Naive B cell (primary cell): Measurements from ENCODE around the gene RHBG. TPM values are rescaled to one million over a fixed set of nuclear protein-coding genes. Genes with fewer than 3 reads are reported as not detected.
"Not testable (repeated sequence)": the region's sequence is repeated elsewhere in the genome, so short reads cannot be mapped to it uniquely, and the experiment has no call there.

ENCODE experiments used
- ATAC-seq, 2 donors: fragments of 150-1000 bp; cut with Tn5 transposase; 2 replicates each; pipeline ENCODE4 v1.10.0; 2021; ENCODE audit warnings: low read depth in 2 of 2, mild to moderate bottlenecking in 2 of 2, moderate library complexity in 2 of 2
- DNase-seq: peaks from one replicate; pipeline ENCODE4 v3.0.0; 2022
- H3K27ac Mint-ChIP-seq, 6 donors: one replicate each; pipeline ENCODE4 v1.8.0; 2020 to 2022; ENCODE audit warnings: mild to moderate bottlenecking in 6 of 6, mixed read lengths in 6 of 6, moderate library complexity in 5 of 6, inconsistent platforms in 2 of 6
- H3K27me3 Mint-ChIP-seq, 3 donors: one replicate each; pipeline ENCODE4 v1.8.0; 2021 to 2022; ENCODE audit warnings: mixed read lengths in 3 of 3, mild to moderate bottlenecking in 1 of 3
- H3K36me3 Mint-ChIP-seq, 2 donors: one replicate each; pipeline ENCODE4 v1.8.0; 2020 to 2022; ENCODE audit warnings: mixed read lengths in 2 of 2, inconsistent platforms in 1 of 2, mild to moderate bottlenecking in 1 of 2
- H3K4me1 Mint-ChIP-seq, 3 donors: one replicate each; pipeline ENCODE4 v1.8.0; 2020 to 2022; ENCODE audit warnings: mixed read lengths in 3 of 3, inconsistent platforms in 1 of 3, mild to moderate bottlenecking in 1 of 3, moderate library complexity in 1 of 3
- H3K4me3 Mint-ChIP-seq, 8 donors: one replicate each; pipeline ENCODE4 v1.8.0; 2020 to 2022; ENCODE audit warnings: mild to moderate bottlenecking in 8 of 8, mixed read lengths in 8 of 8, moderate library complexity in 8 of 8, inconsistent platforms in 2 of 8
- H3K9me3 Mint-ChIP-seq, 7 donors: one replicate each; pipeline ENCODE4 v1.8.0; 2020 to 2022; ENCODE audit warnings: mixed read lengths in 7 of 7, mild to moderate bottlenecking in 5 of 7, inconsistent platforms in 2 of 7, moderate library complexity in 1 of 7
- polyA plus RNA-seq, 6 donors: library from polyadenylated mRNA; unstranded; fragments of 300-500 nt; fragmentation: Illumina TruSeq; gene quantifications; one replicate each; pipeline ENCODE4 v1.2.3, GENCODE V29; 2021; ENCODE audit warnings: low read depth in 6 of 6

The RHBG gene
- polyA plus RNA-seq, 6 donors from 2014 or later: not detected

- Mint-ChIP-seq H3K9me3 (peaks cover 0 to 3% (median 0%) of the 10 kb centered on the region in 7 donors), H3K27ac (no peak overlapping the region), H3K27me3 (peaks cover 34 to 80% (median 53%) of the 10 kb centered on the region in 3 donors), H3K4me1 (peaks cover 4 to 9% (median 6%) of the 10 kb centered on the region in 3 donors), H3K36me3 (peaks cover 0 to 8% of the 10 kb centered on the region in 2 donors), H3K4me3 (peak overlapping the region in 3 of 8 donors; percentile 5 to 56 (median 25))
- no peak for DNase-seq
- ATAC-seq: no peak
These were observed 1.4 kb upstream of the RHBG start for GRCh38 chr1:156367383-156368156.

- peaks cover 34 to 84% (median 59%) of the 10 kb centered on the region in 3 donors for H3K27me3 Mint-ChIP-seq
- H3K27ac Mint-ChIP-seq: no peak overlapping the region
- peaks cover 0 to 8% of the 10 kb centered on the region in 2 donors for H3K36me3 Mint-ChIP-seq
- peak overlapping the region in 2 of 8 donors; percentile 21 to 25 for H3K4me3 Mint-ChIP-seq
- H3K9me3 Mint-ChIP-seq: peaks cover 0 to 3% (median 0%) of the 10 kb centered on the region in 7 donors
- ATAC-seq (no peak), DNase-seq (no peak)
- H3K4me1 Mint-ChIP-seq: peaks cover 4 to 9% (median 6%) of the 10 kb centered on the region in 3 donors
These were observed 803 bp upstream of the RHBG start for GRCh38 chr1:156368157-156368658.

- not testable (repeated sequence) for H3K27ac Mint-ChIP-seq, H3K36me3 Mint-ChIP-seq, H3K9me3 Mint-ChIP-seq, ATAC-seq, DNase-seq, H3K4me1 Mint-ChIP-seq
- Mint-ChIP-seq H3K4me3 (peak overlapping the region in 6 of 8 donors; percentile 76 to 88 (median 80)), H3K27me3 (peaks cover 33 to 81% (median 53%) of the 10 kb centered on the region in 3 donors)
These were observed 775 bp downstream of the RHBG start for GRCh38 chr1:156369685-156370286.

- H3K9me3 Mint-ChIP-seq: no peaks in the 10 kb centered on the region
- DNase-seq: no peak
- H3K4me3 Mint-ChIP-seq: no peak overlapping the region
- ATAC-seq: no peak
- H3K27ac Mint-ChIP-seq: no peak overlapping the region
- peaks cover 4 to 9% (median 6%) of the 10 kb centered on the region in 3 donors for H3K4me1 Mint-ChIP-seq
- peaks cover 23 to 75% (median 45%) of the 10 kb centered on the region in 3 donors for H3K27me3 Mint-ChIP-seq
- no peaks in the 10 kb centered on the region for H3K36me3 Mint-ChIP-seq
These were observed 2.7 kb downstream of the RHBG start for GRCh38 chr1:156371553-156372264.

GRCh38 chr1:156372265-156372586 is 3.2 kb downstream of the RHBG start:
- Mint-ChIP-seq H3K4me3 (no peak overlapping the region), H3K9me3 (no peaks in the 10 kb centered on the region), H3K27ac (peak overlapping the region in 1 of 6 donors; percentile 12), H3K36me3 (no peaks in the 10 kb centered on the region), H3K4me1 (peaks cover 4 to 9% (median 6%) of the 10 kb centered on the region in 3 donors), H3K27me3 (peaks cover 23 to 73% (median 50%) of the 10 kb centered on the region in 3 donors)
- ATAC-seq (no peak), DNase-seq (no peak)

- no peaks in the 10 kb centered on the region for H3K9me3 Mint-ChIP-seq
- H3K4me3 Mint-ChIP-seq: no peak overlapping the region
- H3K4me1 Mint-ChIP-seq: peaks cover 4 to 9% (median 6%) of the 10 kb centered on the region in 3 donors
- DNase-seq (no peak), ATAC-seq (no peak)
- no peaks in the 10 kb centered on the region for H3K36me3 Mint-ChIP-seq
- H3K27ac Mint-ChIP-seq: no peak overlapping the region
- peaks cover 22 to 73% (median 56%) of the 10 kb centered on the region in 3 donors for H3K27me3 Mint-ChIP-seq
These were observed 3.9 kb downstream of the RHBG start for GRCh38 chr1:156372876-156373275.

GRCh38 chr1:156373546-156373945 is 4.5 kb downstream of the RHBG start:
- no peaks in the 10 kb centered on the region for H3K9me3 Mint-ChIP-seq
- no peaks in the 10 kb centered on the region for H3K36me3 Mint-ChIP-seq
- peaks cover 16 to 69% (median 52%) of the 10 kb centered on the region in 3 donors for H3K27me3 Mint-ChIP-seq
- peaks cover 4 to 10% (median 6%) of the 10 kb centered on the region in 3 donors for H3K4me1 Mint-ChIP-seq
- no peak for DNase-seq
- no peak overlapping the region for H3K4me3 Mint-ChIP-seq
- H3K27ac Mint-ChIP-seq: no peak overlapping the region
- no peak for ATAC-seq

GRCh38 chr1:156376146-156376545 is 7.1 kb downstream of the RHBG start:
- Mint-ChIP-seq H3K9me3 (no peaks in the 10 kb centered on the region), H3K27ac (no peak overlapping the region), H3K36me3 (no peaks in the 10 kb centered on the region), H3K4me3 (no peak overlapping the region), H3K4me1 (peaks cover 0 to 6% (median 5%) of the 10 kb centered on the region in 3 donors), H3K27me3 (peaks cover 9 to 57% (median 42%) of the 10 kb centered on the region in 3 donors)
- ATAC-seq (no peak), DNase-seq (no peak)

GRCh38 chr1:156376958-156377919 is 8.2 kb downstream of the RHBG start:
- DNase-seq: no peak
- Mint-ChIP-seq H3K4me3 (peak overlapping the region in 2 of 8 donors; percentile 0 to 53), H3K4me1 (peaks cover 0 to 6% (median 5%) of the 10 kb centered on the region in 3 donors), H3K27ac (no peak overlapping the region), H3K36me3 (no peaks in the 10 kb centered on the region), H3K27me3 (peaks cover 9 to 47% (median 38%) of the 10 kb centered on the region in 3 donors), H3K9me3 (no peaks in the 10 kb centered on the region)
- ATAC-seq: no peak

- no peak overlapping the region for H3K4me3 Mint-ChIP-seq
- H3K36me3 Mint-ChIP-seq: no peaks in the 10 kb centered on the region
- H3K9me3 Mint-ChIP-seq: no peaks in the 10 kb centered on the region
- ATAC-seq (no peak), DNase-seq (no peak)
- peaks cover 9 to 36% (median 25%) of the 10 kb centered on the region in 3 donors for H3K27me3 Mint-ChIP-seq
- peak overlapping the region in 1 of 6 donors; percentile 58 for H3K27ac Mint-ChIP-seq
- H3K4me1 Mint-ChIP-seq: peaks cover 0 to 6% (median 5%) of the 10 kb centered on the region in 3 donors
These were observed 9.5 kb downstream of the RHBG start for GRCh38 chr1:156378557-156378956.

GRCh38 chr1:156379420-156380165 is 10.6 kb downstream of the RHBG start:
- ATAC-seq: no peak

GRCh38 chr1:156382561-156382960 is 13.6 kb downstream of the RHBG start:
- H3K4me1 Mint-ChIP-seq: peaks cover 5 to 14% (median 11%) of the 10 kb centered on the region in 3 donors
- DNase-seq (no peak), ATAC-seq (no peak)
- H3K4me3 Mint-ChIP-seq: no peak overlapping the region
- peaks cover 13 to 35% (median 31%) of the 10 kb centered on the region in 3 donors for H3K27me3 Mint-ChIP-seq
- peak overlapping the region in 1 of 6 donors; percentile 56 for H3K27ac Mint-ChIP-seq
- H3K36me3 Mint-ChIP-seq: no peaks in the 10 kb centered on the region
- no peaks in the 10 kb centered on the region for H3K9me3 Mint-ChIP-seq

More at GRCh38 chr1:156379420-156380165, 10.6 kb downstream of the RHBG start:
- no peak for DNase-seq
- Mint-ChIP-seq H3K36me3 (no peaks in the 10 kb centered on the region), H3K27ac (no peak overlapping the region), H3K9me3 (no peaks in the 10 kb centered on the region), H3K27me3 (peaks cover 4 to 29% (median 25%) of the 10 kb centered on the region in 3 donors), H3K4me1 (peaks cover 0 to 6% (median 5%) of the 10 kb centered on the region in 3 donors), H3K4me3 (peak overlapping the region in 1 of 8 donors; percentile 33)
